Activated CD8-positive, alpha-beta memory T cell treated with anti-CD3 and anti-CD28 coated beads, Interleukin-2, amount 50 U/mL, for 48 hours (primary cell): ENCODE results near the gene CPVL.

ENCODE experiments used
- DNase-seq: peaks from one replicate; pipeline ENCODE4 v3.0.0-alpha.2; 2020

Gene CPVL

DNA sequence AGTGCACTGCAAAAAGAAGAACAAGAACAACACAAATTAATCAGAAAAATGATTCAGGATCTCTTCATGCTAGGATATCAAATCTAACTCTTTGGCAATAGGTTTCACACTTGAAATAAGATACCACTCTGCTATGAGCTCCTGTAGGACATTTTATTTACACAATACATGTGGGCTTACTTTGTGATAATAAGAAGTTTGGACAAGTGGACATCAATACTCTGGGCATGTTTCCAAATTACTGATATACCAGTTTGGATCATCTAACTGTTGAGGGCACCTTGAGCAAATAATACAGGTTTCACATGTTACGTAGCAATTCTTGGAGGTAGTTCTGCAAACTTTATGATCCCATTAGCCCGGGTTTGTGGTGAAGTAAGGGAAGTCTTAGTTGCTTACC, 59.8 kb downstream of the CPVL start:
- no peak for DNase-seq

DNA sequence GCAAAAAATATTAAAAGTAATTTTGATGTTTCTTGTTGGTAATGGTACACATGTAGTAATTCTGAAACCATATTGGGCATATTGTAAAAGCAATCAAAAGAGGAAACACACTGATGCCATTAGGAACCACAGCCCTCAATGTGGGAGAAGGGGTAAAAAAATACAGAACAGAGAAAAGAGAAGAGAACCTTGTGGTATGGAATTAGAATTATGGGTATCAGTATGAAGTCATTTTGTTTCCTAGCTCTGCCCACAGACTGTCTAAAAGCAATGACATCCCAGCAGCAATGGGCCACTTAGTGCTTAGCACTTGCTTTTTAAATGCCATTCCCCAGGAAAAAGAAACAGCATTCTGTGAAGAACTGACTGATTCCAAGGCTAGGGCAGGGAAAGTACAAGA, 61.5 kb downstream of the CPVL start:
- no peak for DNase-seq

GRCh38 chr7:29080803-29081202, 65.5 kb downstream of the CPVL start:
- no peak for DNase-seq

- no peak for DNase-seq
Observed at GRCh38 chr7:29078311-29079260, 67.8 kb downstream of the CPVL start.

GRCh38 chr7:29077854-29078253, 68.5 kb downstream of the CPVL start:
- DNase-seq = no peak

- DNase-seq = no peak
Observed at GRCh38 chr7:29077176-29077575, 69.2 kb downstream of the CPVL start.

DNA sequence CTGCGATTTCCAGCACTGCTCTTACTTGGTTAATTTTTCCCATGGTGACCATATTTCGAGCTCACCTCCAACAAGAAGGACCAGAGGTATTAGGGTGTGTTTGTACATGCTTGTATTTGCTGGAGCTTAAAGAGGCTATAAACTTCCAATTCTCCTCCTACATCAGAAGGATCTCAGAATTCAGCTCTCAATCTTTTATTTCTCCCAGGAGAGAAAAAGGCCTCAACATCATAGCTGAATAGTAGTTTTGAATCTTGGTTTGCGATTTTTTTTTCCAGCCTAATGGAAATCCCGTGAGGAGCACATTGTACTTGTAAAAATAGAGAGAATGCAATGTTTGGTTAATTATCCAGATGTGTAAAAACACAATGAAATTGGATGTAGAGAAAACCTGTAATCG, 69.7 kb downstream of the CPVL start:
- no peak for DNase-seq

DNA sequence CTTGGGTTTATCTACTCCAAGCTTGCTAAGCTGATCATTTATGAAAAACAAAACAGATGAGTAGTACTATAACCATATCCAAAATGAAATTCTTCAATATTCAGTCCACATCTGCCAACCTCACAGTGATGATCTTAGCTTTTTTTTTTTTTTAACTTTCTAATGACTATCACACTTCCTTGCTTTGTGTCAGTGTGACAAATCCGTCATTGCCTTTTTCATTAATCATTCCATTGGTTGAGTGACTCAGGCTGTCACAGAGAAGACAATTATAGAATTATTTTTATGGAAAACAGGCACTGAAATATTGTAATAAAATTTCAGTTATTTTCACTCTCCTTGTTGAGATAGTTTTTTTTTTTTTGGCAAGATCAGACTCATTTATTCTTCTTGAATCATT, 70.7 kb downstream of the CPVL start:
- no peak for DNase-seq

DNA sequence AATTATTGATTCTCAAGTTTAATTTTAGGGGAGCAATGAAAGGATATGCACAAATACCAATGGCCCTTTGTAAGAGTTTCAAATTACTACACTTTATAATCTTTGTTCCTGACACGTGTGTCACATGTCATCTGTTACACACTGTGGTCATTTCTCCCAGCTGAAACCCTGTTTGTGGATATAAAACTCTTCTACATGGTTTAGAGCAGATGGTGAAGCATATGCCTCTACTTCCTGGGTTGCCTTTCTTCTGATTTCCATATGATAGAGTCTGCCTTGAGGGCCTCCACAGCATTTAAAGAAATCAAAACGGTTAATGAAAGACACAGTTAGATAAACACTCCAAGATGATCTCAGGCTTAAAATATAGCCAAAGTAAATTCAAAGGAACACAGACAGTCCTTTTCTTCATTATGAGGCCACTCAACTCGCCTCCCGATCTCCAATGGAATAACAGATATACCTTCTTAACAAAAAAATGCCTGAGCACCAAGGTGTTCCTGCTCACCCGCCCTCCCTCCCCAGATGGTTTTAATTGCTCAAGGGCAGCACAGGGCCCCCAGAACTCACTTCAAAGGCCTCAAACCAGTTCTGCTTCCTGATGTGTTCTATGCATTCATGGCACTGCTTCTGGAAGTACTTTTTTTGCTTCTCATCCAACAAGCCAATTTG, 75.0 kb downstream of the CPVL start:
- no peak for DNase-seq

GRCh38 chr7:29066641-29067040, 79.7 kb downstream of the CPVL start:
- DNase-seq = no peak

- DNase-seq = no peak
Observed at GRCh38 chr7:29065181-29065857, 81.0 kb downstream of the CPVL start.

GRCh38 chr7:29063872-29064271, 82.5 kb downstream of the CPVL start:
- no peak for DNase-seq

- DNase-seq = no peak
Observed at GRCh38 chr7:29063236-29063635, 83.1 kb downstream of the CPVL start.

DNA sequence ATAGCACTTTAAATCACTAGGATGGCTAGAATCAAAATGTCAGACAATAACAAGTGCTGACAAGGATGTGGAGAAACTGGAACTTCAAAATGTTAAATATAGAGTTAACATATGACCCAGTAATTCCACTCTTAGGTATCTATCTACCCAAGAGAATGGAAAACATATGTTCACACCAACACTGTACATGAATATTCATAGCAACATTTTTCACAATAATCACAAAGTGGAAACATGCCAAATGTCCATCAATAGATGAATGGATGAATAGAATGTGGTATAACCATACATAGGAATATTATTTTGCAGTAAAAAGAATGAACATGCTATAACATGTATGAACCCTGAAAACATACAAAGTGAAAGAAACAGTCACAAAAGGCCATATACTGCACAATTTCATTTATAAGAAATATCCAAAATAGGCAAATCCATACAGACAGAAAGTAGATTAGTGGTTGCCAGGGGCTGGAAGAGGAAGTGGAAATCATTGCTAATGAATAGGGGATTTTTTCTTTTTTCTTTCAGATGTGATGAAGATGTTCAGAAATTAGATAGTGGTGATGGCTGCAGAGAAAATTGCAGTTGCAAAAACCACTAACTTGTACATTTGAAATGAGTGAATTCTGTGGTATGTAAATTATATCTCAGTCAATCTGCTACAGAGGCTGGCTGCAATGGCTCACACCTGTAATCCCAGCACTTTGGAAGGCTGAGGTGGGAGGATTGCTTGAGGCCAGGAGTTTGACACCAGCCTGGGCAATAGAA, 93.0 kb downstream of the CPVL start:
- DNase-seq = no peak

DNA sequence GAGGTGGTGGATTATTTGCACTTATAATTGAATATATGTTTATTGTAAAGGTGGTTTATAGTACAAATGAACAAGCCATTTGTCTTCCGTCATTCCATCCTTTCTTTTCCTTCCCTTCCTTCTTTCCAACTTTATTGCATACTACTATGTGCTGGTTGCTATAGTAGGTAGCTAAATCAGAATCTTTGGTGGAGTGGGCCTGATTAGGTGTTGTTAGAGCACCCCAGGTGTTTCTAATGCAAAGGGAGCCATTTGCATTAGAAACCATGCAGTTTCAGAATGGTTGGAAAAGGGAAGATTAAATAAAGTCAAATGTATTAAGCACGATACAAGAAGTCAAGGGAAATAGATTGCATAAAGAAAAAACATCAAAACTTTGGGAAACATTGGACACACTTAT, 99.4 kb downstream of the CPVL start:
- no peak for DNase-seq

DNA sequence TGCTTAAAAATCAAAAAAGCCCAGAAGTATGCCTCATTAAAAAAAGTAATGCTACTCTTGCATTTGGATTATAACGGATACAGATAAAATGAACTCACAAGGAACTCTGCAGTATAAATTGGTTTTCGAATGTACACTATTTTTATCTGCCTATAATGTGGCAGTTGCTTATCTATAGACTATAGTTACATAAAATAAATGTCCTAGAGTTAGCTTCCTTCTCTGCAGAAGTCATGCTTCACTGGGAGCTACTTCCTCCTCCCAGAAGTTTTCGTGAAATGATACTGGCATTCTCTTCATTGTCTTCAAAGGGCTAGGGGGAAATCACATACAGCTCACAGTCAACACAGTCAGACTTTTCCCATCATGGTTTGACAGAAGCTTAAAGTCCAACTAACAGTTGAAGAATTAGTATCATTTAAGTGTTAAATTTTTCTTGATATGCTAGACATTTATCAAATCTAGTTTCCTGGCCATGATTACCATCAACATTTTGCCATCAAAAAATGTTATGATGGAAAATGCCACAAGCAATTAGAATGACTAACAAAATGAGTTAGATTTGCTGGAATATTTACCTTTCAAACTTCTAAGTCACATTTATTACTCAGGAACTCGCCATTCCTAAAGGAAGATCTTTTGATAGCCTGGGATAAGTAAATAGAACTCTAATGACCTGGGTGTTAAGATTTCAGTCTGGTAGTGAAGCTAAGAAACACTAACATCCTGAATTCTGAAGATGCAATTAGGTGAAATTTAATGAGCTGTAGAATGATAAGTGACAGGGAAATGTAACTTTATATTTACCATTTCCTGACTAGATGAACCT, 100.9 kb downstream of the CPVL start:
- DNase-seq = no peak

- DNase-seq = no peak
Observed at GRCh38 chr7:29044554-29044953, 101.8 kb downstream of the CPVL start.

GRCh38 chr7:29043576-29043975, 102.8 kb downstream of the CPVL start:
- DNase-seq = no peak

DNA sequence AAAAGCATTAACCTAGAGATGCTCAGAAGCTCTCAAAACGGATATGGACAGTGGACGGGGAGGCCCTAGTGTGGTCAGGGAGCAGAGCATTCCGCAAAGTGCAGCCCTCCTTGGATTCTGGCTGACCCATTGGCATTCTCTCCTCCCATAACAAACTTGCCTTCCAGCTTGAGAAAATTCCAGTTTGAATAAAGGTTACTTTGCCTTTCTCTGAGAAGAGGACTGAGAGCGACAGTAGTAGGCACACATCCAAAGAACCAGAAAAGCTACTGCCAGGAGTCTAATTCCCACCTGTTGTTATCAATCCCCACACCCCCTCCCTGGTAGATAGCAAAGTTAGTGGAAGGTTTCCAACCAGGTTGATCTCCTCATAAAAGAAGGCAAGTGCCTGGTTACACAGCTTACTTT, 103.5 kb downstream of the CPVL start:
- DNase-seq = no peak

DNA sequence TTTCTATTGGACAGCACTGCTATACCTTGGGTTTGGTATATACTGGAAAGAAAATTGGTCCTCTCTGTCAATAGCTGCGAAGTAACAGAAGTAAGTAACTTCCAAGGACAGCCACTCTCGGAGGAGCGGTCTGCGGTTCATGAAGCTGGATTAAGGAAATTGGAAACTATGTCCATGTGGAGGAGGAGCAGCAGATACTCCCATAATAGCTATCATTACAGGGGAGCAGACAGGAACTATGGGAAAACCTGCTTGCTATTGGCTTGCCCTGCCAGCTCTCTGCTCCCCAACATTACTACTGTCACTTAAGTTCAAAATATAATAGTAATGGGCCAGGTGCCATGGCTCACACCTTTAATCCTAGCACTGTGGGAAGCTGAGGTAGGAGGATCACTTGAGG, 104.3 kb downstream of the CPVL start:
- no peak for DNase-seq

DNA sequence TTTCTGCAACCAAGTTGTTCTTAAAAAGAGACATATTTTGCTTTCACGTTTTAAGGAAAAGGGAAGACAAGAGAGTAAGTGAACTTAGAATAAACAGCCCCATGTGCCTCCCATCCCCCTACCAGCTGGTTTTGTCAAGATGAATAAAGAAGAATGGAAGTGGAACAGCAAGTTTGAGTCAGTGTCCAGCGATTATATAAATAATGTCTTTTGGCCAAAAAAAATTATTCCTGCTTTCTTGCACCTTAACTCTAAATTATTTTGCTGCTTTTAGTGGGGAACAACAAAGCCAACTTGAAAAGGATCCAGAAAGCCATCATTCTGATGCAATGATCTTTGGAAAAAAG, 105.8 kb downstream of the CPVL start:
- no peak for DNase-seq
